BJ (cell line): ENCODE measurements around the gene CATSPER3. TPM values are rescaled to one million over a fixed set of nuclear protein-coding genes. Genes with fewer than 3 reads are reported as not detected.

Experiments used
- CTCF ChIA-PET: fragments of 350-600 bp; formaldehyde crosslinking; extraction: SDS; loops from one replicate; lab custom pipeline; 2021; ENCODE audit warnings: antibody characterized with exemption, inconsistent platforms; lab: Yijun Ruan, JAX
- POLR2A ChIA-PET: fragments of 300-600 bp; sonication (Branson Sonifier 250); formaldehyde crosslinking; extraction: SDS; loops from one replicate; lab custom pipeline; 2021; ENCODE audit warnings: antibody characterized with exemption; lab: Charles Lee
- DNase-seq: peaks from one replicate; pipeline ENCODE4 v3.0.0-alpha.2; 2011; ENCODE audit warnings: low read depth
- H3K27me3 ChIP-seq: 2 replicates; pipeline ENCODE4 v1.6.0; 2011; ENCODE audit warnings: low read length; ENCODE audit not compliant: control insufficient read depth, insufficient read depth
- H3K36me3 ChIP-seq: 2 replicates; pipeline ENCODE4 v1.5.1; 2011; ENCODE audit warnings: low read length; ENCODE audit not compliant: control insufficient read depth, insufficient read depth
- H3K4me3 ChIP-seq: 2 replicates; pipeline ENCODE4 v1.5.1; 2011; ENCODE audit warnings: low read depth, mild to moderate bottlenecking, control low read depth, low read length
- CTCF ChIP-seq: IDR thresholded peaks from 2 replicates; pipeline ENCODE4 v1.5.1; 2011; ENCODE audit warnings: low read depth, mild to moderate bottlenecking, control low read depth, inconsistent platforms, low read length, moderate library complexity; ENCODE audit not compliant: insufficient read depth
- polyA plus RNA-seq: library from polyadenylated mRNA; depleted of rRNA; stranded (reverse); fragments of >200 nt; gene quantifications from 2 replicates; pipeline ENCODE4 v1.2.3, GENCODE V29; 2011

Gene CATSPER3
- polyA plus RNA-seq, 1 experiment: 0.43 TPM

- Histone ChIP-seq H3K36me3 (no peaks in the 10 kb centered on the region), H3K27me3 (peaks cover 35% of the 10 kb centered on the region), H3K4me3 (no peak overlapping the region)
- ChIA-PET POLR2A (no interaction called here), CTCF (interaction anchor here (0.7 to 0.9 kb wide), 2 partner anchors 34 to 142 kb away, joined by 3 to 4 read pairs; partner anchors contain the start of gene PCBD2)
- DNase-seq: no peak
- TF ChIP-seq CTCF: no peak
These were observed 79.1 kb downstream of the CATSPER3 start for GRCh38 chr5:135046661-135047346.

- no peak overlapping the region for H3K4me3 ChIP-seq
- H3K36me3 ChIP-seq: no peaks in the 10 kb centered on the region
- H3K27me3 ChIP-seq: peaks cover 35% of the 10 kb centered on the region
- ChIA-PET POLR2A (no interaction called here), CTCF (interaction anchor here (0.6 to 0.9 kb wide), 3 partner anchors 9 to 143 kb away, joined by 3 to 4 read pairs (median 3); partner anchors contain the start of gene PCBD2)
- DNase-seq: no peak
- TF ChIP-seq CTCF: no peak
These were observed 79.6 kb downstream of the CATSPER3 start for GRCh38 chr5:135047347-135047695.

- Histone ChIP-seq H3K27me3 (peaks cover 38% of the 10 kb centered on the region), H3K36me3 (no peaks in the 10 kb centered on the region), H3K4me3 (no peak overlapping the region)
- DNase-seq: no peak
- POLR2A ChIA-PET: no interaction called here
- CTCF ChIA-PET: interaction anchor here (0.6 to 0.8 kb wide), 2 partner anchors 75 to 132 kb away, joined by 3 to 4 read pairs; no protein-coding TSS in a partner anchor
- no peak for TF ChIP-seq CTCF
These were observed 80.6 kb downstream of the CATSPER3 start for GRCh38 chr5:135048286-135048685.

- DNase-seq: no peak
- POLR2A ChIA-PET: no interaction called here
- Histone ChIP-seq H3K36me3 (no peaks in the 10 kb centered on the region), H3K27me3 (peaks cover 40% of the 10 kb centered on the region), H3K4me3 (no peak overlapping the region)
- CTCF ChIA-PET: no interaction called here
- no peak for TF ChIP-seq CTCF
These were observed 81.2 kb downstream of the CATSPER3 start for GRCh38 chr5:135048930-135049329.

- H3K4me3 ChIP-seq: no peak overlapping the region
- no peak for TF ChIP-seq CTCF
- ChIA-PET CTCF (no interaction called here), POLR2A (no interaction called here)
- DNase-seq: no peak
- H3K27me3 ChIP-seq: peaks cover 41% of the 10 kb centered on the region
- no peaks in the 10 kb centered on the region for H3K36me3 ChIP-seq
These were observed 82.6 kb downstream of the CATSPER3 start for GRCh38 chr5:135050244-135050767.
